Bronchial epithelial cell (primary cell): ENCODE results near the gene TCF7L2. TPM values are rescaled to one million over a fixed set of nuclear protein-coding genes. Genes with fewer than 3 reads are reported as not detected.

Experiments
- DNase-seq: peaks from one replicate; pipeline ENCODE4 v3.0.0-alpha.2; 2010; ENCODE audit warnings: low read depth
- FAIRE-seq: peaks from 2 replicates; lab custom pipeline; 2011; peaks lifted over from hg19 to GRCh38; lab: Jason Lieb, UNC
- H3K27me3 ChIP-seq: 2 replicates; pipeline ENCODE4 v1.5.1; 2011; ENCODE audit warnings: low read length; ENCODE audit not compliant: control insufficient read depth, insufficient read depth
- H3K36me3 ChIP-seq: 2 replicates; pipeline ENCODE4 v1.5.1; 2011; ENCODE audit warnings: low read length; ENCODE audit not compliant: control insufficient read depth, insufficient read depth
- H3K4me3 ChIP-seq: 2 replicates; pipeline ENCODE4 v1.5.1; 2011; ENCODE audit warnings: mild to moderate bottlenecking, low read depth, low read length, control low read depth
- CTCF ChIP-seq: IDR thresholded peaks from 2 replicates; pipeline ENCODE4 v1.5.1; 2011; ENCODE audit warnings: mild to moderate bottlenecking, moderate library complexity, low read length, control low read depth, inconsistent platforms; ENCODE audit not compliant: insufficient read depth, severe bottlenecking
- total RNA-seq: library from RNA; depleted of rRNA; stranded (reverse); fragments of >200 nt; gene quantifications from 2 replicates; pipeline ENCODE4 v1.2.1, GENCODE V29; 2014

TCF7L2 gene
- total RNA-seq, 1 donor from 2014 or later = 1.1 TPM

DNA sequence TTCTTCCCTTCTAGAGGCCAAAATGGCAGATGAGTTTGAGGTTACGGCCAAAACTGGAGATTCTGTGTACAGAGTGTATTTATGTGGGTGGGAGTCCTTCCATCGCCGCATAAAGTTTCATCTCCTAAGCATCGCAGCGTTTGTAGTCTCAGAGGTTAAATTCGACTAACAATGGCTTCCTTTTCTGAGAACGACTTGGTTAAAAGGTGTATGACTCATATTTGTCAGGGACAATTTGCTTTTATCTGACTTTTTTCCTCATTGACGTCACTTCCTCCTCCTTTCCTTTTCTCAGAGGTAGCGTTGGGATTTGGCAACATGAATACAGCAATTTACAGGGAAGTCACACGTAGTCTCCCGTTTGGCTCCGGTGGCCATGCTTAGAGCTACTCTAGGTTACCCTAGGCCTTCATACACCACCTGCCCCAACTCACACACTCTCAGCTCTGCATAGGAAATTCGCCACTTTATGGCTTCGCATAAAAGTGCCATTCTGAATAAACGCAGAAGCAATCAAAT lies 37.6 kb upstream of the TCF7L2 start:
- Histone ChIP-seq H3K36me3 (no peaks in the 10 kb centered on the region), H3K27me3 (no peaks in the 10 kb centered on the region), H3K4me3 (no peak overlapping the region)
- TF ChIP-seq CTCF = no peak
- FAIRE-seq = no peak
- DNase-seq = peak; percentile 15

DNA sequence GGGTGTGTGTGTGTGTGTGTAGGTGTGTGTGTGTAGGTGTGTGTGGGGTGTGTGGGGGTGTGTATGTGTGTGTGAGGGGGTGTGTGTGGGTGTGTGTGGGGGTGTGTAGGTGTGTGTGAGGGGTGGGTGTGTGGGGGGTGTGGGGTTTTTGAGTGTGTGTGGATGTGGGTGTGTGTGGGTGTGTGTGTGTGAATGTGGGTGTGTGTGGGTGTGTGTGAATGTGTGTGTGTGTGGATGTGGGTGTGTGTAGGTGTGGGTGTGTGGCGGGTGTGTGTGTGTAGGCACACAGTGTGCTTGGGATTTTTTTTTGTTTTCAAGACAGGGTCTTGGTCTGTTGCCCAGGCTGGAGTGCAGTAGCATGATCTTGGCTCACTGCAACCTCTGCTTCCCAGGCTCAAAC lies 36.8 kb upstream of the TCF7L2 start:
- no peak for TF ChIP-seq CTCF
- Histone ChIP-seq H3K36me3 (no peaks in the 10 kb centered on the region), H3K27me3 (no peaks in the 10 kb centered on the region), H3K4me3 (no peak overlapping the region)
- FAIRE-seq = peak; percentile 50
- DNase-seq = no peak

- no peak for FAIRE-seq
- DNase-seq = no peak
- Histone ChIP-seq H3K36me3 (no peaks in the 10 kb centered on the region), H3K27me3 (no peaks in the 10 kb centered on the region), H3K4me3 (no peak overlapping the region)
- TF ChIP-seq CTCF = no peak
These were observed 36.3 kb upstream of the TCF7L2 start for GRCh38 chr10:112913661-112914287.

DNA sequence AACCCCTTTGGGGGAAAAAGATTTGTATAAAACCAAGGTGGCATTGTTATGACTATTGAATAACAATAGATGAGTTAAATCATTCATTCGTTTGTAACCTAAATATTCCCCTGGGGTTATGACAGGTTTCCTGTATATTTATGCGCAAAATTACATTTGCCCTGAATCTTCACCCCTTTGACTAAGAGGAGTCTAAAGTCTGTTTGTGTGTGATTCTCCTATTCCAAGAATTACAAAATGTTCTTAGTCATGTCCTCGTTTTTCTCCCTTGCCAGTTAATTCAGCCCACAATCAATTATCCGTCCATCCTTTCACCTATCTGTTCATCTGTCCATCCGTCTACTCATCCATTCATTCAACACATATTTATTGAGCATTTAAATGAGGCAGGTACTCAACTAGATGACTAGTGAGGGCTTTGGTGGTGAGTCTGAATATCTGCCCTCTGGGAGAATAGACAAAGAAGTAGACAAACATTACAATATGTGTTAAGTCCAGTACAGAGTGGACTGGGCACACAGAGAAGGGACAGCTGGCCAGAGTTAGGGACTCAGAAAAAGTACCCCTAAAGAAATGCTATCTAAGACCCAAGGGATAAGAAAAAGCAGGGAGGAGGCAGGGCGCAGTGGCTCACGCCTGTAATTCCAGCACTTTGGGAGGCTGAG lies 35.6 kb upstream of the TCF7L2 start:
- H3K27me3 ChIP-seq = no peaks in the 10 kb centered on the region
- no peaks in the 10 kb centered on the region for H3K36me3 ChIP-seq
- no peak for TF ChIP-seq CTCF
- DNase-seq (peak; percentile 7), FAIRE-seq (no peak)
- no peak overlapping the region for H3K4me3 ChIP-seq

DNA sequence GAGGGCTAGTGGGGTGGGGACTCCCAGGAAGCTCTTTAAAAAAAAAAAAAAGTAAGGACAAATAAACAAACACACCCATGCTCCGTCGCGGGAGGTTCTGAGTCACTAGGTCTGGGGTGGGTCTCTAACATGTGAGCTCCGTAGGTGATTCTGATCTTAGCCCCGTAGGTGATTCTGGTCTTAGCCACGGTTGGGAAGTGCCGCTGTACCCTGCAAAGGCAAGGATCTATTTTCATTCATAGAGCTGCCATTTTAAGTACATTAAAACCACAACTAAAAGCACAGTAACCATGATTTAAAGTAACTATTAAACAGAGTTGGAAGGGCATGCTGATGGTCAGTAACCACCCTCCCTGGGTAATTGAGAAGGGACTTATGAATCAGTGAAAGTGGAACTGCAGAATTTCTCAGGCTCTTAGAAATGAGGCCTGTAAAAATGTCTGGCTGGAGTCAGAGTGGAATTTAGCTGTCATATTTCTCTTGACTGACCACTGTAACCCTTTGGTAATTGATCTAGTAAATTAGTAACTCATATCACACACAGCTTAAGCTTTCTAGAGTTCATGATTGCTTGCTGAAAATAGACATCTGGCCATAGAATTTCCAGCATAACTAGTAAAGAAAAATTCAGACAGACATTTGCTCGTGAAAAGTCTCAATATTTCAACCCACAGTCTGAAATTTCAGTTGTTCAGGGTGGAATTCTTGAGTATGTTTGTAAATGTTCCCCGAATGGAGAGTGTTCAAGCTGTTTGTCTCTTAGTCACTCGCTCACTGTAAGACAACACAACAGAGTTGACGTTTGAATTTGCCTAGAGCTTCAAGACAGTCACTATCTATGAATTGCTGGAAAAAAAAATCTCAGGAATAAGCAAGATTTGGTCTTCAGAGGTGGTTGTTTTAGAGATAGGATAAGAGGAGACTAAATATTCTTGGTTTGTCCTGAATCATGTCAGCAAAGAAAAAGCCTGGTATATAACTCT lies 34.2 kb upstream of the TCF7L2 start:
- DNase-seq = peak; percentile 89
- no peak overlapping the region for H3K4me3 ChIP-seq
- no peaks in the 10 kb centered on the region for H3K36me3 ChIP-seq
- TF ChIP-seq CTCF = no peak
- H3K27me3 ChIP-seq = no peaks in the 10 kb centered on the region
- FAIRE-seq = no peak
